Kidney epithelial cell (primary cell): ENCODE data around the gene CRB2. TPM values are rescaled to one million over a fixed set of nuclear protein-coding genes. Genes with fewer than 3 reads are reported as not detected.

Source experiments
- DNase-seq: peaks from one replicate; pipeline ENCODE4 v3.0.0-alpha.2; 2010; ENCODE audit warnings: low read depth
- H3K27me3 ChIP-seq: 2 replicates; pipeline ENCODE4 v1.6.0; 2011; ENCODE audit warnings: low read length; ENCODE audit not compliant: control insufficient read depth, insufficient read depth
- H3K36me3 ChIP-seq: 2 replicates; pipeline ENCODE4 v1.5.1; 2011; ENCODE audit warnings: low read length; ENCODE audit not compliant: control insufficient read depth, insufficient read depth
- H3K4me3 ChIP-seq: 2 replicates; pipeline ENCODE4 v1.5.1; 2011; ENCODE audit warnings: low read depth, mild to moderate bottlenecking, control low read depth, low read length
- CTCF ChIP-seq: IDR thresholded peaks from 2 replicates; pipeline ENCODE4 v1.5.1; 2011; ENCODE audit warnings: mild to moderate bottlenecking, moderate library complexity, low read length, control low read depth, inconsistent platforms; ENCODE audit not compliant: insufficient read depth, poor library complexity, severe bottlenecking
- total RNA-seq: library from RNA; depleted of rRNA; stranded (reverse); fragments of >200 nt; gene quantifications from 2 replicates; pipeline ENCODE4 v1.2.3, GENCODE V29; 2015

CRB2 gene
- total RNA-seq, 1 donor from 2014 or later: 1.3 TPM

- no peak overlapping the region for H3K4me3 ChIP-seq
- H3K36me3 ChIP-seq: no peaks in the 10 kb centered on the region
- H3K27me3 ChIP-seq: peaks cover 9% of the 10 kb centered on the region
- TF ChIP-seq CTCF: no peak
- DNase-seq: no peak
Observed at GRCh38 chr9:123344192-123344949, 11.6 kb upstream of the CRB2 start.

- Histone ChIP-seq H3K36me3 (no peaks in the 10 kb centered on the region), H3K4me3 (no peak overlapping the region), H3K27me3 (peaks cover 9% of the 10 kb centered on the region)
- no peak for TF ChIP-seq CTCF
- no peak for DNase-seq
Observed at GRCh38 chr9:123345567-123345955, 10.4 kb upstream of the CRB2 start.

- Histone ChIP-seq H3K27me3 (peaks cover 9% of the 10 kb centered on the region), H3K4me3 (no peak overlapping the region), H3K36me3 (no peaks in the 10 kb centered on the region)
- no peak for DNase-seq
- no peak for TF ChIP-seq CTCF
Observed at GRCh38 chr9:123346026-123346425, 10.0 kb upstream of the CRB2 start.

GRCh38 chr9:123346826-123347225 lies 9.2 kb upstream of the CRB2 start:
- no peaks in the 10 kb centered on the region for H3K36me3 ChIP-seq
- DNase-seq: no peak
- peaks cover 9% of the 10 kb centered on the region for H3K27me3 ChIP-seq
- no peak overlapping the region for H3K4me3 ChIP-seq
- TF ChIP-seq CTCF: no peak

GRCh38 chr9:123347289-123348060 lies 8.5 kb upstream of the CRB2 start:
- Histone ChIP-seq H3K36me3 (no peaks in the 10 kb centered on the region), H3K4me3 (no peak overlapping the region), H3K27me3 (peaks cover 10% of the 10 kb centered on the region)
- no peak for DNase-seq
- no peak for TF ChIP-seq CTCF
